Peyer's patch (tissue), 4 donors: Measurements from ENCODE around the gene BRINP2.

Experiments
- CTCF ChIP-seq, 6 experiments: fragments of 450-650 bp in 4 of 6; fragments of 200-600 bp in 2 of 6; sonication (generic) in 1 of 6; IDR thresholded peaks; one replicate each; pipeline ENCODE4 v1.5.1; 2017 to 2019; ENCODE audit warnings: antibody characterized with exemption in 6 of 6, mild to moderate bottlenecking in 3 of 6, moderate library complexity in 1 of 6
- POLR2A ChIP-seq, 2 donors: fragments of 450-650 bp; IDR thresholded peaks; one replicate each; pipeline ENCODE4 v1.5.1; 2017; ENCODE audit warnings: antibody characterized with exemption in 2 of 2, mild to moderate bottlenecking in 2 of 2, moderate library complexity in 2 of 2

GRCh38 chr1:177211231-177211630 is 40.5 kb downstream of the BRINP2 start:
- no peak for TF ChIP-seq POLR2A (IDR thresholded peaks at IDR 0.05)
- no peak for TF ChIP-seq CTCF (IDR thresholded peaks at IDR 0.05)
